ENCODE results near the gene YARS1.

- TF ChIP-seq TSHZ2 (CRISPR knock-in tag; IDR thresholded peaks at IDR 0.05) = no peak
- TF ChIP-seq ESRRG (CRISPR knock-in tag; IDR thresholded peaks at IDR 0.05) = no peak
- no peak for TF ChIP-seq BACH2 (CRISPR knock-in tag; IDR thresholded peaks at IDR 0.05; ENCODE audit: borderline replicate concordance)
- no peak for TF ChIP-seq SNAI2 (CRISPR knock-in tag; IDR thresholded peaks at IDR 0.05)
- no peak for TF ChIP-seq TOX (CRISPR knock-in tag; IDR thresholded peaks at IDR 0.05; ENCODE audit: borderline replicate concordance)
- TF ChIP-seq ZFP30 (CRISPR knock-in tag; IDR thresholded peaks at IDR 0.05) = no peak
- TF ChIP-seq RARB (CRISPR knock-in tag; IDR thresholded peaks at IDR 0.05) = no peak
- no peak for TF ChIP-seq CSDC2 (CRISPR knock-in tag; IDR thresholded peaks at IDR 0.05)
- no peak for TF ChIP-seq ZNF8 (CRISPR knock-in tag; IDR thresholded peaks at IDR 0.05)
- no peak for TF ChIP-seq ZC3H10 (CRISPR knock-in tag; IDR thresholded peaks at IDR 0.05)
- TF ChIP-seq ARNTL (CRISPR knock-in tag; IDR thresholded peaks at IDR 0.05; ENCODE audit: borderline replicate concordance, low read depth) = no peak
- TF ChIP-seq ZNF70 (CRISPR knock-in tag; IDR thresholded peaks at IDR 0.05) = no peak
- TF ChIP-seq PPARA (CRISPR knock-in tag; IDR thresholded peaks at IDR 0.05; ENCODE audit: borderline replicate concordance) = no peak
These were observed 14.7 kb upstream of the YARS1 start for GRCh38 chr1:32831878-32832277.

All from SK-N-SH treated with all-trans-retinoic acid at 6 μM for 48 hours (cell line).